Mucosa of descending colon (tissue), 3 donors: Measurements from ENCODE around the gene GYS1. TPM values are rescaled to one million over a fixed set of nuclear protein-coding genes. Genes with fewer than 3 reads are reported as not detected.
A peak's percentile ranks its signal among the peaks of the same experiment; 100 is the strongest.
"Not testable (repeated sequence)": the region's sequence is repeated elsewhere in the genome, so short reads cannot be mapped to it uniquely, and the experiment has no call there.

ENCODE experiments used
- ATAC-seq: fragments of 200-7000 bp; cut with Tn5 transposase; one replicate; pipeline ENCODE4 v1.9.1; 2020; ENCODE audit warnings: mild to moderate bottlenecking, moderate library complexity
- DNase-seq, 3 donors: peaks; one replicate each; pipeline ENCODE4 v3.0.0-alpha.2; 2020
- H3K36me3 ChIP-seq: fragments of 200-600 bp; one replicate; pipeline ENCODE4 v1.8.0; 2021; ENCODE audit warnings: low read depth, mild to moderate bottlenecking
- H3K4me1 ChIP-seq: fragments of 200-600 bp; one replicate; pipeline ENCODE4 v1.8.0; 2021; ENCODE audit warnings: low read depth, mild to moderate bottlenecking
- H3K4me3 ChIP-seq: fragments of 200-600 bp; one replicate; pipeline ENCODE4 v1.8.0; 2021; ENCODE audit warnings: mild to moderate bottlenecking
- H3K9me3 ChIP-seq: fragments of 200-600 bp; one replicate; pipeline ENCODE4 v1.8.0; 2021; ENCODE audit warnings: mild to moderate bottlenecking
- CTCF ChIP-seq: fragments of 200-600 bp; IDR thresholded peaks from one replicate; pipeline ENCODE4 v1.8.0; 2022; ENCODE audit warnings: antibody characterized with exemption, mild to moderate bottlenecking
- intact Hi-C, 2 donors: fragments of 100-400 bp; cut with DNase I in 1 of 2; cut with micrococcal nuclease in 1 of 2; formaldehyde crosslinking; loops; one replicate each; pipeline versions ENCODE4 v1.11.0 to v1.11.1; 2022; cut with DNase I, micrococcal nuclease
- long read RNA-seq, 2 donors: library from polyadenylated mRNA; unstranded; transcript quantifications; one replicate each; pipeline ENCODE4 v2.0.0, GENCODE V29; 2019 to 2021
- total RNA-seq, 3 donors: library from RNA; stranded (reverse); fragmentation: NEBNext Ultra II Directional in 2 of 3; extraction: Animal tissue kit (Norgen Biotek cat#: 25700) in 2 of 3; gene quantifications; one replicate each; pipeline versions ENCODE4 v1.2.1 to v1.2.4, GENCODE V29; 2021 to 2023
- donor health status: DM: no; HTN: no; CAD: no; lungs with moderate emphysema.
- donor health status: DM: no; HTN: no; CAD: no.
- donor health status: DM: no; HTN: yes; CAD: no.

The GYS1 gene
- 10 to 100 TPM; 40.1 to 49.3 (median 40.2) TPM for total RNA-seq
- long read RNA-seq, donor 1, transcript GYS1-202 (16 exons, 3,574 nt), result major isoform, 5 of 11 reads
- long read RNA-seq, donor 1, partial matches to known transcripts, result 2 of 11 reads
- long read RNA-seq, donor 1, other reads (novel, unspliced or antisense), result 4 of 11 reads
- long read RNA-seq, donor 2, partial matches to known transcripts, result 2 of 7 reads
- long read RNA-seq, donor 2, other reads (novel, unspliced or antisense), result 1 of 7 reads

DNA sequence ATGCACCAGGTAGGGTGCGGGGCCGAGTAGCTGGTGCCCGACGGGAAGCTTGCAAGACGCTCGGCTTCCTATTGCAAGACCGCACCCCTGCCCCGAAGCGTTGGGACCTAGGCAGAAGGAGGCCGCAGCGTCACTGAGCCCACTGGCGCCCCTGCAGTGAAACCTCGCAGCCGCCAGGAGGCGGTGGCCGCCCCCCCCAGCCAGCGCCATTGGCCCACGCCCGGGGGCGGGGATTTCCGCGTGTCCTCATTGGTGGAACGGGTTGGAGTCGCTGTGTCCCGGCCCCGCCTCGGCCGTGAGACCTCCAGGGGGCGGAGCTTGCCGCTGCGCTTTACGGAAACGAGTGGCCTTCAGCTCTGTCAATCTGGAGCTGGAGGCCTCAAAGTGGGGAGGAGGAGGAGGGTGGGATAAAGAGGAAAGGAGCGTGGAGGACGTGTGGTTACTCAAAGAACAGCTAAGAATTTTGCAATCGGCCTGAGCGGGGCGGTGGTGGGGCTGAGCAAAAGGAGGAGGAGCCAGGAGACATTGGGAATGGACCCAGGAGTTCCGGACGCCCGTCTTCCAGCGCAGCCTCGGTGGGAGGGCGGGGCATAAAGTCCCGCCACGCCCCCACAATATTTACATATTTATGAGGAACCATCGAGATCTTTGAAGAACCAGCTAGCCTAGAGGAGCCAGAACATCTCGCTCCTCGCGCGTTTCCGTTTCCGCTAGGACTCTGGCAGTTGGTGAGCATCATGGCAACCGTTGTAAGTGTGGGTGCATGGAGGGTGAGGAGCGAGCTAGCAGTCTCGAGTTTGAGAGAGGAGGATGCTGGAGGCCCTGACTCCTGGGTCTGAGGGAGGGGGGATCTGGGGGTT, at the start of gene GYS1, which contains the start of gene RUVBL2:
Gene GYS1 (minus strand): TSS at position 135 of the 860 bp plus-strand sequence. CDS start 197 bp downstream, outside the sequence.
Gene RUVBL2 (plus strand): TSS at position 713 of the 860 bp plus-strand sequence. CDS start 25 bp downstream, at position 738.
- intact Hi-C loops, result no loop called here
- Histone ChIP-seq H3K9me3 (no peaks in the 10 kb centered on the region), H3K4me3 (peak within 1 kb of the TSS; percentile 57), H3K4me1 (peaks cover 23% of the 10 kb centered on the region), H3K36me3 (no peaks in the 10 kb centered on the region)
- peak; percentile 99 for TF ChIP-seq CTCF
- DNase-seq, result peak; percentile 99 to 100 (median 100)
- ATAC-seq, result peak; percentile 94

DNA sequence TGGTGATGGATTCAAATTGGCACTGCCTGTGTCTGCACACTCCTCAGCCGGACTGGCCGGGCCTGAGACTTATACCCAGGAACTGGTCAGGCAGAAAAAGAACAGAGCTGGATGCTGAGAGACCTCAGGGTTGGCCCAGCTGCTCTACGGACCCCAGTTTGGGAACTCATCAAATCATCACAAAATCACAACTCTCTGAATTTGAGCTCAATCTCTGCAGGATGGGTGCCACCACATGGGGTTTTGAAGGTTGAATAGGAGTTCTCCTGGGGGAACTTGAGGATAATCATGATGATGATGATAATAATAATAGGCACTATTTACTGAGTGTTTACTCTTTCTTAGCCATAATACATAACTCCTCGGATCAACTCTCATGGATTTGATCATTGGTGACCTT, 49.6 kb upstream of the GYS1 start:
- H3K36me3 ChIP-seq, H3K4me1 ChIP-seq, H3K9me3 ChIP-seq, intact Hi-C loops, H3K4me3 ChIP-seq, ATAC-seq, DNase-seq: not testable (repeated sequence)

- no peak for DNase-seq
- no peak for ATAC-seq
- Histone ChIP-seq H3K9me3 (no peaks in the 10 kb centered on the region), H3K4me3 (no peak overlapping the region), H3K36me3 (no peaks in the 10 kb centered on the region), H3K4me1 (no peaks in the 10 kb centered on the region)
- intact Hi-C loops, result no loop called here
- TF ChIP-seq CTCF, result no peak
Observed at GRCh38 chr19:49042177-49042576, 49.1 kb upstream of the GYS1 start.

DNA sequence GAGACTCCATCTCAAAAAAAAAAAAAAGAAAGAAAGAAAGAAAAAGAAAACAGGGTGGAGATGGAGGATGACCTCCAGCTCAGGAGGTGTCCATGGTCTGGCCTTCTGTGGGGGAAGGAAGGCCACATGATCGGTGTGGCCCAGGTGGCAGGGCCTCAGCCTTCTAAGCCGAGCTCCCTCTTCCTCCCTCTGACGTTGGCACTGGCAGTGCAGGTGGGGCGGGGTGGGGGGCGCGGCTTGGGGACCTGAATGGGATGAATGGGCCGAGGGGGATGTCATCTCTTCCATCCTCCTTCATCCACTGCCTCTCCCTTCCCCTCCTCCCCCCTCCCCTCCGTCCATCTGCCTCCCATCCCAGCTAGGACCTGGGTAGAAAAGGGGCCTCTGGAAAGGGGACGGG, 46.6 kb upstream of the GYS1 start:
- ATAC-seq, H3K4me3 ChIP-seq, H3K36me3 ChIP-seq, intact Hi-C loops, H3K4me1 ChIP-seq, H3K9me3 ChIP-seq, DNase-seq: not testable (repeated sequence)

DNA sequence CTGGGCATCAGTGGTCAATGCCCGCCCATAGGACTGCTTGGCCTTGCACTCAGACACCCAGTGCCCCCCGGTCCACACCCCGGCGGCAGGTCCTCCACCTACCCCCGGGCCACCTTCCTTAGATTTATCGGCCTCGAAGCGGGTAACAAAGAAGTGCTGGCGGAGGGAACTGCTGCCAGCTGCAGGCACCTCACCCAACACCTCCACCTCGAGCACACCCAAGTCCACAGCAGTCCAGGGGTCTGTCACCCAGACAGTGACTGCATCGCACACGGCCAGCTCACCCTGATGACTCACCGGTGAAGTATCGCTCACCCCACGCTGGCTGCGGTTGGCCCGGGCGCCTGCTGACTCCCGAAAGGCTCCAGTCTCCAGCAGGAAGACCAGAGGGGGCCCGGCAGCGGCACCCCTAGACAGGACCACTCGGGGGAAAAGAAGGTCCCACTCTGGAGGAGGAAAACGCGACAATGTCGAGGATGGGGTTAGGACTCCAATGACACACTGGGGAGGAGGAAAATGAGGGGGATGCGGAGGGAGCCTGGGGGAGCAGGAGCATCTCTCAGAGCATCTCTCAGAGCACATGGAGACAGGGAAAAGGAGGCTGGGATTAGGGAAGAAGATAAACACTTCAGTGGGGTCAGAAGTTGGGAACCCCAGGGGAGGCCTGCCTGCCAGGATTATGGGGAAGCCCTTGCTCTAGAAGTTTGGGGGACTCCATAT, 45.6 kb upstream of the GYS1 start:
- DNase-seq, H3K9me3 ChIP-seq, H3K36me3 ChIP-seq, ATAC-seq, H3K4me3 ChIP-seq, H3K4me1 ChIP-seq, intact Hi-C loops: not testable (repeated sequence)

- H3K36me3 ChIP-seq, ATAC-seq, H3K9me3 ChIP-seq, DNase-seq, intact Hi-C loops, H3K4me3 ChIP-seq, H3K4me1 ChIP-seq: not testable (repeated sequence)
Observed at GRCh38 chr19:49038111-49038510, 45.0 kb upstream of the GYS1 start.

DNA sequence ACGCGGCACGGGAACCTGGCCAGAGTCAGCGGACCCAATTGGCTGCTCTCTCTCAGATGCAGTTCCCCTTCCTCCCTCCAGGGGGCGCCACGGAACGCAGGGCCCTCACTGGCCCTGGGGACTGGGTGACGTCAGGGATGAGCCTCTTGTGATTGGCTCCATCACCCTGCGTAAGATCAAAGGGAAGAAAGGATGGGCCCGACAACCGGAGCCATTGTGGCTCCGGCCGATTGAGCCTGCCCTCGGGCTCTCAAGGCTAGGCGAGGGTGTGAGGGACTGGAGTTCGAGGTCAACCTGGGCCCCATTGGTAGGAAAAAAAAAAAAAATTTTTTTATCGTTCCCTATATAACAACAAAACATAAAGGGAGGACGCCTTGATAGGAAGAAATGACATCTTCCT, 43.7 kb upstream of the GYS1 start, which contains the start of gene CGB1:
Gene CGB1 (minus strand): TSS at position 81 of the 400 bp plus-strand sequence. CDS start 184 bp downstream, outside the sequence.
- intact Hi-C loops, H3K4me1 ChIP-seq, ATAC-seq, DNase-seq, H3K36me3 ChIP-seq, H3K9me3 ChIP-seq, H3K4me3 ChIP-seq: not testable (repeated sequence)

DNA sequence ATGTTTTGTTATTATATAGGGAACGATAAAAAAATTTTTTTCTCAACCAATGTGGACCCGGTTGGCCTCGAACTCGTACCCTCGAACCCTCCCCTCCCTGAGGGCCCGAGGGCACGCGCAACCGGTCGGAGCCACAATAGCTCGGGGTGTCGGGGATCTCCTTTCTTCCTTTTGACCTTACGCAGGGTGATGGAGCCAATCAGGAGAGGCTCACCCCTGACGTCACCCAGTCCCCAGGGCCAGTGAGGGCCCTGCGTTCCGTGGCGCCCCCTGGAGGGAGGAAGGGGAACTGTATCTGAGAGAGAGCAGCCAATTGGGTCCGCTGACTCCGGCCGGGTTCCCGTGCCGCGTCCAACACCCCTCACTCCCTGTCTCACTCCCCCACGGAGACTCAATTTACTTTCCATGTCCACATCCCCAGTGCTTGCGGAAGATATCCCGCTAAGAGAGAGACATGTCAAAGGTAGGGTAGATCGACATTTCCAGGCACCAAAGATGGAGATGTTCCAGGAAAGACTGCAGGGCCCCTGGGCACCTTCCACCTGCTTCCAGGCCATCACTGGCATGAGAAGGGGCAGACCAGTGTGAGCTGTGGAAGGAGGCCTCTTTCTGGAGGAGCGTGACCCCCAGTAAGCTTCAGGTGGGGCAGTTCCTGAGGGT, 38.7 kb upstream of the GYS1 start, which contains the start of gene CGB2:
Gene CGB2 (plus strand): TSS at position 249 of the 660 bp plus-strand sequence. CDS start 206 bp downstream, at position 455.
- H3K9me3 ChIP-seq, H3K36me3 ChIP-seq, DNase-seq, ATAC-seq, intact Hi-C loops, H3K4me3 ChIP-seq, H3K4me1 ChIP-seq: not testable (repeated sequence)

GRCh38 chr19:49030323-49030722, 37.2 kb upstream of the GYS1 start:
- ATAC-seq, intact Hi-C loops: not testable (repeated sequence)

DNA sequence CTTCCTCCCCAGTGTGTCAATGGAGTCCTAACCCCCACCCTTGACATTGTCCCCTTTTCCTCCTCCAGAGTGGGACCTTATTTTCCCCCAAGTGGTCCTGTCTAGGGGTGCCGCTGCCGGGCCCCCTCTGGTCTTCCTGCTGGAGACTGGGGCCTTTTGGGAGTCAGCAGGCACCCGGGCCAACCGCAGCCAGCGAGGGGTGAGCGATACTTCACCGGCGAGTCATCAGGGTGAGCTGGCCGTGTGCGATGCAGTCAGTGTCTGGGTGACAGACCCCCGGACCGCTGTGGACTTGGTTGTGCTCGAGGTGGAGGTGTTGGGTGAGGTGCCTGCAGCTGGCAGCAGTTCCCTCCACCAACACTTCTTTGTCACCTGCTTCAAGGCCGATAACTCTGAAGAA, 36.6 kb upstream of the GYS1 start:
- H3K9me3 ChIP-seq, intact Hi-C loops, DNase-seq, H3K4me1 ChIP-seq, H3K4me3 ChIP-seq, H3K36me3 ChIP-seq, ATAC-seq: not testable (repeated sequence)

More at GRCh38 chr19:49030323-49030722, 37.2 kb upstream of the GYS1 start:
- H3K4me3 ChIP-seq, H3K4me1 ChIP-seq, H3K36me3 ChIP-seq, DNase-seq, H3K9me3 ChIP-seq: not testable (repeated sequence)

GRCh38 chr19:49028686-49029085, 35.6 kb upstream of the GYS1 start:
- H3K9me3 ChIP-seq, H3K4me1 ChIP-seq, ATAC-seq, intact Hi-C loops, H3K4me3 ChIP-seq, DNase-seq, H3K36me3 ChIP-seq: not testable (repeated sequence)
